ENCODE results near the gene STYXL1. TPM values are rescaled to one million over a fixed set of nuclear protein-coding genes. Genes with fewer than 3 reads are reported as not detected.
"Not testable (repeated sequence)": the region's sequence is repeated elsewhere in the genome, so short reads cannot be mapped to it uniquely, and the experiment has no call there.

The STYXL1 gene
- total and polyA plus RNA-seq, 4 donors, result 16.4 to 27.5 (median 17.1) TPM

GRCh38 chr7:76058745-76059144, 10.9 kb upstream of the STYXL1 start:
- H3K9me3 ChIP-seq (ENCODE audit: control insufficient read depth in 4 of 4, low read length in 3 of 4); H3K4me3 ChIP-seq (ENCODE audit: low read depth in 1 of 3, low read length in 3 of 3); H3K9ac ChIP-seq (ENCODE audit: low read depth in 1 of 2, low read length in 2 of 2); H3K27me3 ChIP-seq (ENCODE audit: control insufficient read depth in 4 of 4, insufficient read depth in 4 of 4, low read length in 3 of 4); DNase-seq (ENCODE audit: low spot score): not testable (repeated sequence)
- 56% methylated on average over 7 of the region's 7 CpGs for WGBS
- peaks cover 12 to 53% (median 34%) of the 10 kb centered on the region in 4 donors for H3K4me1 ChIP-seq (ENCODE audit: control insufficient read depth in 4 of 4, insufficient read depth in 4 of 4, low read length in 3 of 4)
- TF ChIP-seq JUND (IDR thresholded peaks at IDR 0.05), result peak in 1 of 2 donors; percentile 49
- TF ChIP-seq SP1 (IDR thresholded peaks at IDR 0.05), result peak; percentile 83
- peak; percentile 78 to 88 for TF ChIP-seq HNF4A (conservative IDR thresholded peaks at IDR 0.05)
- TF ChIP-seq RXRA (IDR thresholded peaks at IDR 0.05), result peak; percentile 85 to 93
- peak; percentile 23 for TF ChIP-seq REST (IDR thresholded peaks at IDR 0.05)
- TF ChIP-seq ZBTB33 (IDR thresholded peaks at IDR 0.05), result peak; percentile 84
- peak in 1 of 2 donors; percentile 14 for TF ChIP-seq RAD21 (IDR thresholded peaks at IDR 0.05)
- TF ChIP-seq YY1 (IDR thresholded peaks at IDR 0.05), result peak; percentile 96
- peak; percentile 11 for TF ChIP-seq HNF4G (IDR thresholded peaks at IDR 0.05)
- peak; percentile 97 for TF ChIP-seq MAX (IDR thresholded peaks at IDR 0.05)
- H3K36me3 ChIP-seq (ENCODE audit: control insufficient read depth in 4 of 4, insufficient read depth in 3 of 4, low read depth in 1 of 4, low read length in 3 of 4), result peaks cover 6 to 54% (median 25%) of the 10 kb centered on the region in 4 donors
- H3K27ac ChIP-seq (ENCODE audit: low read depth in 1 of 2, low read length in 2 of 2), result peak overlapping the region; percentile 89 to 92

- Histone ChIP-seq H3K36me3 (ENCODE audit: control insufficient read depth in 4 of 4, insufficient read depth in 3 of 4, low read depth in 1 of 4, low read length in 3 of 4) (peaks cover 6 to 51% (median 23%) of the 10 kb centered on the region in 4 donors), H3K27me3 (ENCODE audit: control insufficient read depth in 4 of 4, insufficient read depth in 4 of 4, low read length in 3 of 4) (no peaks in the 10 kb centered on the region), H3K27ac (ENCODE audit: low read depth in 1 of 2, low read length in 2 of 2) (peak overlapping the region; percentile 89 to 92), H3K4me3 (ENCODE audit: low read depth in 1 of 3, low read length in 3 of 3) (no peak overlapping the region), H3K9me3 (ENCODE audit: control insufficient read depth in 4 of 4, low read length in 3 of 4) (no peaks in the 10 kb centered on the region), H3K4me1 (ENCODE audit: control insufficient read depth in 4 of 4, insufficient read depth in 4 of 4, low read length in 3 of 4) (peaks cover 13 to 53% (median 34%) of the 10 kb centered on the region in 4 donors), H3K9ac (ENCODE audit: low read depth in 1 of 2, low read length in 2 of 2) (peak overlapping the region in 1 of 2 donors; percentile 28)
- DNase-seq (ENCODE audit: low spot score), result no peak
- 33% methylated on average over 11 of the region's 11 CpGs for WGBS
- TF ChIP-seq RAD21 (IDR thresholded peaks at IDR 0.05) (peak in 1 of 2 donors; percentile 24), SP1 (IDR thresholded peaks at IDR 0.05) (peak; percentile 86), ATF3 (IDR thresholded peaks at IDR 0.05) (no peak), EGR1 (IDR thresholded peaks at IDR 0.05; ENCODE audit: low read depth in 2 of 2) (no peak), FOXA2 (IDR thresholded peaks at IDR 0.05) (peak; percentile 13), TAF1 (conservative IDR thresholded peaks at IDR 0.05) (no peak), HNF4G (IDR thresholded peaks at IDR 0.05) (no peak), HNF4A (conservative IDR thresholded peaks at IDR 0.05) (peak; percentile 58 to 75), RXRA (IDR thresholded peaks at IDR 0.05) (peak; percentile 95 to 97), NR2F2 (IDR thresholded peaks at IDR 0.05) (no peak), YY1 (IDR thresholded peaks at IDR 0.05) (peak; percentile 86), GABPA (IDR thresholded peaks at IDR 0.05 in 1 of 2, conservative IDR thresholded peaks at IDR 0.05 in 1 of 2) (peak in 1 of 2 donors; percentile 67), REST (IDR thresholded peaks at IDR 0.05) (peak; percentile 35), MAX (IDR thresholded peaks at IDR 0.05) (peak; percentile 68), JUND (IDR thresholded peaks at IDR 0.05) (peak in 1 of 2 donors; percentile 49), ZBTB33 (IDR thresholded peaks at IDR 0.05) (peak; percentile 73), FOXA1 (IDR thresholded peaks at IDR 0.05) (peak; percentile 50)
Measured at GRCh38 chr7:76057813-76058145, 10.0 kb upstream of the STYXL1 start.

Measured in liver (tissue), 9 donors.